Aorta (tissue), 5 donors: ENCODE measurements around the gene GALC. TPM values are rescaled to one million over a fixed set of nuclear protein-coding genes. Genes with fewer than 3 reads are reported as not detected.

Source experiments
- ATAC-seq: fragments of 200-7000 bp; cut with Tn5 transposase; one replicate; pipeline ENCODE4 v1.9.1; 2022; ENCODE audit warnings: moderate library complexity; ENCODE audit not compliant: low FRiP score
- DNase-seq, 2 donors: peaks; one replicate each; pipeline ENCODE4 v3.0.0-alpha.2; 2020
- H3K27ac ChIP-seq, 2 donors: one replicate each; pipeline ENCODE4 v1.5.1; 2013; ENCODE audit warnings: low read length in 2 of 2, mild to moderate bottlenecking in 2 of 2, moderate library complexity in 2 of 2, control low read depth in 1 of 2, inconsistent platforms in 1 of 2, low read depth in 1 of 2
- H3K27me3 ChIP-seq, 2 donors: one replicate each; pipeline ENCODE4 v1.6.1; 2013; ENCODE audit warnings: control low read depth in 1 of 2, low read length in 1 of 2, mild to moderate bottlenecking in 1 of 2, moderate library complexity in 1 of 2; ENCODE audit not compliant: insufficient read depth in 2 of 2, control insufficient read depth in 1 of 2
- H3K36me3 ChIP-seq, 2 donors: one replicate each; pipeline ENCODE4 v1.6.1; 2013; ENCODE audit warnings: control low read depth in 1 of 2, low read length in 1 of 2, mild to moderate bottlenecking in 1 of 2; ENCODE audit not compliant: insufficient read depth in 2 of 2, control insufficient read depth in 1 of 2
- H3K4me1 ChIP-seq, 2 donors: one replicate each; pipeline ENCODE4 v1.6.1; 2013; ENCODE audit warnings: low read length in 2 of 2, control low read depth in 1 of 2, mild to moderate bottlenecking in 1 of 2, moderate library complexity in 1 of 2; ENCODE audit not compliant: insufficient read depth in 2 of 2, control insufficient read depth in 1 of 2
- H3K4me3 ChIP-seq, 2 donors: one replicate each; pipeline ENCODE4 v1.5.1; 2013; ENCODE audit warnings: low read length in 2 of 2, control low read depth in 1 of 2, mild to moderate bottlenecking in 1 of 2
- H3K9me3 ChIP-seq: one replicate; pipeline ENCODE4 v1.6.1; 2013; ENCODE audit warnings: mild to moderate bottlenecking, low read length; ENCODE audit not compliant: control insufficient read depth
- WGBS, 2 donors: extraction: QIAGEN DNeasy Blood & Tissue Kit; methylation state at CpG; one replicate each; pipeline ENCODE4 v1.1.7; 2013; 5-methylcytosine and 5-hydroxymethylcytosine counted together
- intact Hi-C, 2 donors: fragments of 100-400 bp; cut with DNase I; formaldehyde crosslinking; loops; one replicate each; pipeline versions ENCODE4 v1.14.2 to v1.15.0; 2022
- polyA plus RNA-seq, 2 donors: library from polyadenylated mRNA; stranded (reverse); fragments of 200-250 nt; gene quantifications; one replicate each; pipeline ENCODE4 v1.2.3, GENCODE V29; 2013
- total RNA-seq, 2 donors: library from RNA; stranded (reverse); fragmentation: NEBNext Ultra II Directional; extraction: Animal tissue kit (Norgen Biotek cat#: 25700); gene quantifications; one replicate each; pipeline ENCODE4 v1.2.1, GENCODE V29; 2021
- donor health status: healthy with polysubstance abuse.
- donor health status: Bipolar disorder and iron deficiency.
- donor health status: DM: no; HTN: no; CAD: no.
- donor health status: DM: no; HTN: no; CAD: no.
- donor health status: DM: yes; HTN: yes; CAD: no.

GALC gene
- total and polyA plus RNA-seq, 4 donors: 7.1 to 26.6 (median 16.7) TPM

GRCh38 chr14:87894920-87895319 is 98.1 kb downstream of the GALC start:
- Histone ChIP-seq H3K9me3 (no peaks in the 10 kb centered on the region), H3K27ac (no peak overlapping the region), H3K4me1 (no peaks in the 10 kb centered on the region), H3K4me3 (no peak overlapping the region), H3K27me3 (peaks cover 0 to 1% of the 10 kb centered on the region in 2 donors), H3K36me3 (no peaks in the 10 kb centered on the region)
- DNase-seq (no peak), ATAC-seq (no peak)
- intact Hi-C loops: loop anchor here in 1 of 2 donors (10.0 kb wide), 1 partner anchor 150 kb away; no protein-coding TSS in a partner anchor
- 69 to 71% methylated on average over 6 of the region's 6 CpGs for WGBS, 2 donors

- WGBS, 2 donors: 46 to 70% methylated on average over 2 of the region's 2 CpGs
- no peak for ATAC-seq
These were observed 100.2 kb downstream of the GALC start for GRCh38 chr14:87892763-87893162.

GRCh38 chr14:87888136-87888999 is 104.6 kb downstream of the GALC start:
- ATAC-seq (peak; percentile 29), DNase-seq (peak in 1 of 2 donors; percentile 62)
- intact Hi-C loops: no loop called here
- no peak overlapping the region for H3K4me3 ChIP-seq
- H3K27ac ChIP-seq: no peak overlapping the region
- WGBS, 2 donors: 64 to 68% methylated on average over 20 of the region's 20 CpGs
- no peaks in the 10 kb centered on the region for H3K4me1 ChIP-seq
- H3K36me3 ChIP-seq: no peaks in the 10 kb centered on the region
- H3K27me3 ChIP-seq: no peaks in the 10 kb centered on the region
- no peaks in the 10 kb centered on the region for H3K9me3 ChIP-seq

More at GRCh38 chr14:87892763-87893162, 100.2 kb downstream of the GALC start:
- Histone ChIP-seq H3K36me3 (no peaks in the 10 kb centered on the region), H3K4me1 (no peaks in the 10 kb centered on the region), H3K27me3 (peaks cover 0 to 1% of the 10 kb centered on the region in 2 donors), H3K4me3 (no peak overlapping the region), H3K9me3 (no peaks in the 10 kb centered on the region), H3K27ac (no peak overlapping the region)
- intact Hi-C loops: loop anchor here in 1 of 2 donors (10.0 kb wide), 1 partner anchor 148 kb away; no protein-coding TSS in a partner anchor
- DNase-seq: no peak

GRCh38 chr14:87883750-87884149 is 109.2 kb downstream of the GALC start:
- ATAC-seq (no peak), DNase-seq (no peak)
- no peaks in the 10 kb centered on the region for H3K4me1 ChIP-seq
- H3K4me3 ChIP-seq: no peak overlapping the region
- intact Hi-C loops: no loop called here
- no peaks in the 10 kb centered on the region for H3K27me3 ChIP-seq
- H3K36me3 ChIP-seq: no peaks in the 10 kb centered on the region
- no peak overlapping the region for H3K27ac ChIP-seq
- no peaks in the 10 kb centered on the region for H3K9me3 ChIP-seq
- WGBS, 2 donors: 74 to 80% methylated on average over 1 of the region's 1 CpG

Other genes starting within 250 kb of the GALC start
- gene GPR65, start 12.0 kb upstream of the GALC start, total RNA-seq: 1 to 10 TPM; 2.8 to 3.9 TPM
- 1 to 10 TPM in 1 of 2 donors, under 1 TPM in 1; 0.28 to 1.9 TPM for gene GPR65, start 12.0 kb upstream of the GALC start, polyA plus RNA-seq